AG10803 (cell line): Measurements from ENCODE around the gene HSPG2.

Experiments used
- DNase-seq: peaks from one replicate; pipeline ENCODE4 v3.0.0; 2010; ENCODE audit warnings: low read depth
- H3K4me3 ChIP-seq: 2 replicates; pipeline ENCODE4 v1.5.1; 2011; ENCODE audit warnings: mild to moderate bottlenecking, low read length, control low read depth
- CTCF ChIP-seq: conservative IDR thresholded peaks from 2 replicates; pipeline ENCODE4 v1.5.1; 2011; ENCODE audit warnings: mild to moderate bottlenecking, low read length, control low read depth, inconsistent platforms

The HSPG2 gene

GRCh38 chr1:21813542-21813941 is 123.6 kb downstream of the HSPG2 start:
- H3K4me3 ChIP-seq: no peak overlapping the region
- no peak for TF ChIP-seq CTCF
- DNase-seq: no peak

- DNase-seq: peak; percentile 33
- TF ChIP-seq CTCF: no peak
Observed at GRCh38 chr1:21811875-21812305, 125.2 kb downstream of the HSPG2 start, which contains the start of gene LDLRAD2. Gene LDLRAD2, plus strand, starts transcription at chr1:21812265. Its CDS starts 187 bp downstream, at chr1:21812452.

GRCh38 chr1:21804536-21804935 is 132.6 kb downstream of the HSPG2 start:
- no peak overlapping the region for H3K4me3 ChIP-seq
- TF ChIP-seq CTCF: no peak
- DNase-seq: no peak

More at GRCh38 chr1:21811875-21812305, 125.2 kb downstream of the HSPG2 start, which contains the start of gene LDLRAD2:
- no peak within 1 kb of the TSS for H3K4me3 ChIP-seq

- no peak overlapping the region for H3K4me3 ChIP-seq
- no peak for TF ChIP-seq CTCF
- DNase-seq: no peak
Observed at GRCh38 chr1:21801100-21801499, 136.0 kb downstream of the HSPG2 start.

- no peak for DNase-seq
- no peak overlapping the region for H3K4me3 ChIP-seq
- TF ChIP-seq CTCF: no peak
Observed at GRCh38 chr1:21799730-21800129, 137.4 kb downstream of the HSPG2 start.

- no peak for TF ChIP-seq CTCF
- no peak for DNase-seq
- H3K4me3 ChIP-seq: no peak overlapping the region
Observed at GRCh38 chr1:21795075-21795474, 142.0 kb downstream of the HSPG2 start.

- no peak for TF ChIP-seq CTCF
- no peak for DNase-seq
Observed at GRCh38 chr1:21794656-21795055, 142.5 kb downstream of the HSPG2 start.

More at GRCh38 chr1:21794656-21795055, 142.5 kb downstream of the HSPG2 start:
- no peak overlapping the region for H3K4me3 ChIP-seq
